HG02943 (cell line): ENCODE results near the gene COL8A2.

Experiments
- ATAC-seq: cut with Tn5 transposase; IDR thresholded peaks from one replicate; pipeline ENCODE4 v1.9.1; 2021; ENCODE audit warnings: mild to moderate bottlenecking, low read depth, moderate library complexity; ENCODE audit not compliant: unreplicated experiment

The COL8A2 gene

GRCh38 chr1:36137776-36138175 lies 12.8 kb upstream of the COL8A2 start:
- no peak for ATAC-seq

DNA sequence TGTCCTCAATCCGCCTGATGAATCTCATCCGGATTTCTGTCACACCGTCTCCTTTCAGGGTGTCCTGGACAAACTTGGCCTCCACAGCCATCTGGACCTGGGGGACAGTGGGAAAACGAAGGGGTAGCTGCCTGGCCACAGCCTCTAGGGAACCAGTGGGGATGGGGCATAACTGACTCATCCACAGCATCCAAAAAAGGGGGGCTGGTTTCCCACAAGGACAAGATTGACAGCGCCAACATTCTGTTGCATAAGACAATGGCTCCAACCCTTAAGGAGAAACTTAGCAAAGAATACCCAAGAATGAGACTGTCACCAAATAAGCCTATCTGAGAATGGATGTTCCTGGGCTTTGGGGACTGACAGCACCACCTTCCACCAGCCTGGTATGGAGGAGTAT lies 12.2 kb upstream of the COL8A2 start:
- no peak for ATAC-seq

- ATAC-seq = no peak
These were observed 11.5 kb upstream of the COL8A2 start for GRCh38 chr1:36136535-36136934.

DNA sequence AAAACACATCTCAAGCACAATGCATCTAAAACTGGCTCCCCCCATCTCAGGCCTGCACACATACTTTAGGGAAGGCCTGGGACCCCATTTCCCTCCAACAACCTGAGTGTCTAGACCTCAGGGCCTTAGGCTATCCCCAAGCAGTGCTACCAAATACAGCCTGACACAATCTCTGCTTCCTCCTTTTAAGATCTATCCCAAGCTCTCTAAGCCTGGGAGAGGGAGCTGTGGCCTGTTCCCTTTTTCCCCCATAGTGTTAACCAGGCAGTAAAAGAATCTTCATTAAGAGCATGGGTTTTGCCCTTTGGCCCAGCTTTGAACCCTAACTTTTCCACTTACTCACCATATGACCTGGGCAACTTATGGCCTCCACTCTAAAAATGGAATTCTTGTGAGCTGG lies 10.8 kb upstream of the COL8A2 start:
- ATAC-seq = no peak

DNA sequence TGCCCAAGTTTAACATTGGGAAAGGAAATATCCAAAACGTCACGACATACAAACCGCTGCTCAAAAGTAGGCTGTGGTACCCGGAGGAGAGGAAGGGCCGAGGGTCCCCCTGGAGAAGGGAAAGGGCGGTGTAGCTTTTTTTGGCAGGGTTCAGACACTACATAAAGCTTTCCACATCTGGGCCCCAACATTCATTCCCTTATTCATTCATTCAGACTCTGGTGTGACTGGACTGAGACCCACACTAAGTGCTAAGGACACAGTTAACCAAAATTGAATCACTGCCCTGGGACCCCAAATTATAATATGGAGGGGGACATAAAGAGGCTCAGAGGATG lies 10.3 kb upstream of the COL8A2 start:
- no peak for ATAC-seq

GRCh38 chr1:36134505-36135329 lies 9.7 kb upstream of the COL8A2 start:
- no peak for ATAC-seq

DNA sequence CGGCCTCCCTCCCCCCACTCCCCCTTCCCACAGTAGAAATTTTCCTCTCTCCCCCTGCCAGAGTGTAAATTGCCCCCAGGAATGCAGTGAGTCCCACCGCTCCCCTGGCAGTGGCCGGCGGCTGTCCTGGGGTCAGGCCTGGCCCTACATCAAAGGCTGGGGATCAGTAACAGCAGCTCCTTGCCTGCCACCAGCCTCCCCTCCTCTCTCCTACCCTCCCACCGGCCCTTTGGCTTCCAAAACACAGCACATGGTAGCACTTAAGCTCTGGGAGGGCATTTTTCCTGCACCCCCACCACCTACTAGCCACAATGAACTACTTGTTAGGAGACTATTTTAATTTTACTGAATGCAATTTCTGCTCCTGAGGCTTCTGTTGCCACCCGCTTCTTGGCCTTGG lies 9.0 kb upstream of the COL8A2 start:
- ATAC-seq = no peak

DNA sequence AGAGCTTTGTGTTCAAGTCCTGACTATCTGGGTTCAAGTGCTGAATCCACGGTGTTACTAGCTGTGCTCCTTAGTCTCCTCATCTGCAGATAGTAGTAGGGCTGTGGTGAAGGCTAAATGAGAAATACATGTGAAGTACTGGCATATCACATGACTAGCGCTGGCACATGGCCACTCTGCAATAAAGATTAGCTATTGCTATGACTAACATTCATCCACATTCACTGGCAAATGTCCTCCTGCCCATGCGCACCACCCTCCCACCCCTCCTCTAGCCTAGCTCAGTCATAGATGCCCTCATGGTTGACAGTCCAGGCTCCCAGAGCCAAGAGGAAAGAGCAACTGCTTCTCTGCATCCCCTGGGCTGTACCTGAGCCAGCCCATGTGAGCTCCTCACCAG lies 8.5 kb upstream of the COL8A2 start:
- ATAC-seq = no peak

GRCh38 chr1:36132029-36132428 lies 7.0 kb upstream of the COL8A2 start:
- ATAC-seq = no peak

DNA sequence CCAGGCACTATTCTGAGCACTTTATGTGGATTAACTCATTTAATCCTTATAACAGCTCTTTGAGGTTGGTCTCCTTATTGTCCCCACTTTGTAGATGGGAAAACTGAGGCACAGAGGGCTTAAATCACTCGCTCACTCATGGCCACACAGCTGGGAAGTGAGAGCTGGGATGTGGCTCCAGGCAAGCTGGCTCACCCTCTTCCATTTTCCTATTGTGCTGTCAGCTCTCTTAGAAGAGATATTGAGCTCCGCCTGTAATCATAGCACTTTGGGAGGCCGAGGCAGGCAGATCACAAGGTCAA lies 3.8 kb upstream of the COL8A2 start:
- ATAC-seq = no peak

DNA sequence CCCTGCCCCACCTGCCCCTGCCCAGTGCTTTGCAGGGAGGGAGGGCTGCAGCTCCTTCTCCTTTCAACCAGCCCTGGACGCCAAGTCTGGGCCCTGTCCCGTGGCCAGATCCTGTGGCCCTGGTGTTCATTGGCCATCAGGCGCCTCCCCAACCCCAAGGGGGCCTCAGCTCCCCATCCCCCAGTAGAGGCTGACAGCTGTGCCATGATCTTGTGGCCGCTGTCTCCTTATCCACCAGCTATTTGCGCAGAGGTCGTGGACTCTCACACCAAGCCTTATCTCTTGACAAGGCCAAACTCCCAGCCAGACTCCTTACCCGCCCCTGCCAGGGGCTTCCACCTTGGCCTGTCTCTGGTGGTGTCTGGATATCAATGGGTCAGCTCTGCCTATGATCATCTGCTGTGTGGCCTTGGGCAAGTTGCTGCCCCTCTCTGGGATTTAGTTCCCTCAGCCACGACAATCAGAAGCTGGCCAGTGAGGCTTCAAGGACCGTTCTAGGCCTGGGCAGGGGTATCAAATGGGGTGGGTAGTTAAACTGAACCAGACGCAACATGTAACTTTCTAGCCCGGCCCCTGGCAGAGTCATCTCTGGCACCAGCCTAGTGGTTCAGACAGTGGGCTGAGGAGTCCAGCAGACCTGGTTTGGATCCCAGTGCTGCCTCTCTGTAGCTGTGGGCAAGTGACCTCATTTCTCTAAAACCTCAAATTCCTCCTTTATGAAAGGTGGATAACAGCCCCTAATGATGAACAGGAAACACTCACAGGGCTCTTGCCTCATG lies 3.3 kb upstream of the COL8A2 start:
- no peak for ATAC-seq

DNA sequence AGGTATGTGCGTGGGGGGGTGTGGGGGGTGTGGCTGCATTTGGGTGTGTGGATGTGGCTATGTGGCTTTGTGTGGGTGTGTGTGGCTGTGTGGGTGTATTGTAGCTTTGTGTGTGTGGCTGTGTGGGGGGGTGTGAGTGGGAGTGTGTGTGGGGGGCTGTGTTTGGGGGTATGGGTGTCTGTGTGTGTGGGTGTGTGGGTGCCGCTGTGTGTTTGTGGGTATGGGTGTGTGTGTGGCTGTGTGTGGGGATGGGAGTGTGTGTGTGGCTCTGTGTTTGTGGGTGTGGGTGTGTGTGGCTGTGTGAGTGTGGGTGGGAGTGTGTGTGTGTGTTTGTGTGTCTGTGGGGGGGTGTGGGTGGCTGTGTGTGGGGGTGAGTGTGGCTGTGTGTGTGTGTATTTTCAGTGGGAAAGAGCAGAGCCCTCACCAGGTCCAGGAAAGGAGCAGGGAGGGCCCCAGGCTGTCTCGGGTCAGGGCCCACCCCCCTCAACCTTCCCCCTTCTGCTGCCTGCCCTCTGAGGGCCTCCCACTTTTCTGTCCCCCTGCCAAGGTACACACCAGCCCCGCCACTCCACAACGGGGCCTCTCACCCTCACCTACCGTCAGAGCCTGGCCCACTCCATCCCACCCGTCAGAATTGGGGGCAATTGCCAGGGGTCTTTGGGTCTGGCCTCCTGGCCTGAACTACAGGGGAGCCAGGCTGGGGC lies 1.9 kb upstream of the COL8A2 start:
- no peak for ATAC-seq

DNA sequence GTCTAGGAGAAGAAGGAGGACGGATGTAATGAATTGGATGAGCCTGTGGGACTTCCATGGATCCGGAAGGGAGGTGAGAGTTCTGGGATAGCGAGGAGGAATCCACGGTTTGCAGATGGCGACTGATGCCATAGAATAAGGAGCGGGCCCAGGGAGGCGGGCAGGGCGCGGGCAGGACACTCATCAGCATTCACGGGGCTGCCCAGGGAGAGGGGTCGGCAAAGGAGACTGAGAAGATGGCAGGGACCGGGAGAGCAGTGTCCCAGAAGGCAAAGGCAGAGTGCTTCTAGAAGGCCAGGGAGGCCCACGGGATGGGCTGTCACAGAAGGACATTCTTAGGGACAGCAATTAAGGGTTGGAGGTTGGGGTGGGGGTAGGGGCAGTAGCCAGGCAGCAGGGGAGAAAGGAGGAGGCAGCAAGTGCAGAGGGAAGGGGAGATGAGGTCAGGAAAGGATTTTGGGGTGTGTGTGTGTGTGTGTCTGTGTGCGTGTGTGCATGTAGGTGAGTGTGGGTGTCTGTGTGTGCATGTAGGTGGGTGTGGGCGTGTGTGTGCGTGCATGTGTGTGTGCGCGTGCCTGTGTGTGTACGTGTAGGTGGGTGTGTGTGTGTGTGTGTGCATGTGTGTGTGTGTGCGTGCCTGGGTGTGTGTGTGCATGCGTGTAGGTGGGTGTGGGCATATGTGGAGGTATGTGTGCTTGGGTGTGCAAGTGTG lies 1.1 kb upstream of the COL8A2 start:
- ATAC-seq = no peak

GRCh38 chr1:36124404-36125128 lies 456 bp downstream of the COL8A2 start:
- no peak for ATAC-seq

DNA sequence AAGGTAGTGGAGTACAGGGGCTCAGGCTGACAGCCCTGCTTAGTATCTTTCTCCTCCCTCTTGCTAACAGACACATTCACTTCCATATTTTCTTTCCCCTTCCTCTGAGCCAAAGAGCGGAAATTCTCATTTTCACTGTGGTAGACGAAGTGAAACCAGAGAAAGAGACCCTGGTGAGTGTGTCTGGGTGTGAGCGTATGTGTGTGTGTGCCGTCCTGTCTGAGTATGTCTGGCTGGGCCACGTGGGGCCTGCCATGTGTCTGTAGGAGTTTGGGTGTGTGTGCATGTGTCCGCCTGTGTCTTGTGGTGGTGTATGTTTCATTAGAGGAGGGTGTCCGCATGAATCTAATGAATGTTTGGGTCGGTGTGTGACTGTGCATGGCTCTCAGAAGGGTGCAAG lies 1.7 kb downstream of the COL8A2 start:
- ATAC-seq = no peak

DNA sequence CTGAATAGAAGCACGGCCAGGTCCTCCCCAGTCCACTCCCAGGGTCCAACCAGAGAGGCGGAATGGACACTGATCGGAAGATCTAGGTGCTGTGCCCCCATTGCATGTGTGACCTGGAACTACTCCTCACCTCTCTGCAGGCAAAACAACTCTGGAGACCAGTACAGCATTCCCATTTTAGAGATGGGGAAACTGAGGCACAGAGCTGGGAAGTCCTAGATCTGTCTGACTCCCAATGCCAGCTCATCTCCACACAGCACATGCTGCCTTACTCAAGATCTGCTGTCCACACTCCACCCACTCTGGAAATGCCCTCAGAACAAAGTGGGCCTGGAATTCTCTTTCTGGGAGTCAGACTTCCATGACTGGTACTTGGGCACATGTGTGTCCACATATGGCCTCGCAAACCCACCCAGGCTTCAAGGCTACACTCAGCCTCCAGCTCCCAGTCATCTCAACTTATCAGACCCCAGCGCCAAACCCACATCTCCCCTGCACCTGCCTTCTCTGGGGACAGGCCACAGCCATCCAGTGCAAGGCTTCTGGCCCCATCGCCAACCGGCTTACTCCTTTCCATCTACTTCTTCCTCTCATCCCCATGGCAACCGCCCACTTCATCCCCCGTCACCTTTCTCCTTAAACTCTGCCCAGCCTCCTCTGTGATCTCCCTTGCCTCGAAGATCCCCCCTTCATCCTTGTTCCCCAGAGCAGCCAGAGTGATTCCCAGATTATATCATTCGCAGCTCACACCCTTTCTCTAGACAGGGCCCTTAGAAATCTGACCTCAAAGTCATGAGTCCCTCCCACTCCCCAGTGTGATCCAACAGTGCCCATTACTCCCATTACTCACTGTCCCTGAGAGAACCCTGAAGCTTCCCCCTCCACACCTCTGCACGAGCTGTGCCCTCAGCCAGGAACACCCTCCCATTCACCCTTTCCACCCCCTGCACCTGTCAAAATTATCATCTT lies 2.7 kb downstream of the COL8A2 start:
- ATAC-seq = no peak

- no peak for ATAC-seq
These were observed 5.6 kb downstream of the COL8A2 start for GRCh38 chr1:36119456-36119855.

GRCh38 chr1:36118447-36119204 lies 6.4 kb downstream of the COL8A2 start:
- no peak for ATAC-seq

GRCh38 chr1:36116901-36117300 lies 8.1 kb downstream of the COL8A2 start:
- no peak for ATAC-seq
